CD14-positive monocyte (primary cell): ENCODE data around the gene CHI3L1. TPM values are rescaled to one million over a fixed set of nuclear protein-coding genes. Genes with fewer than 3 reads are reported as not detected.

Experiments used
- DNase-seq, 3 donors: peaks; one replicate each; pipeline ENCODE4 v3.0.0-alpha.2; 2011 to 2022
- H2AFZ ChIP-seq: 2 replicates; pipeline ENCODE4 v1.6.0; 2012; ENCODE audit warnings: mild to moderate bottlenecking, low read depth, low read length, inconsistent platforms; ENCODE audit not compliant: insufficient read depth, poor library complexity, severe bottlenecking
- H3K27ac ChIP-seq, 2 donors: 1 replicate in 1 of 2; 2 replicates in 1 of 2; pipeline ENCODE4 v1.5.1; 2012 to 2013; ENCODE audit warnings: low read length in 2 of 2, control low read depth in 1 of 2, inconsistent platforms in 1 of 2, low read depth in 1 of 2, mild to moderate bottlenecking in 1 of 2
- H3K27me3 ChIP-seq, 2 donors: one replicate each; pipeline versions ENCODE4 v1.6.0 to v1.6.1; 2011 to 2013; ENCODE audit warnings: low read length in 2 of 2; ENCODE audit not compliant: control insufficient read depth in 2 of 2, insufficient read depth in 2 of 2
- H3K36me3 ChIP-seq, 2 donors: replicated peaks in 1 of 2; 1 replicate in 1 of 2; 2 replicates in 1 of 2; pipeline versions ENCODE4 v1.5.1 to v1.6.1; 2012 to 2013; ENCODE audit warnings: low read length in 2 of 2, control low read depth in 1 of 2, inconsistent platforms in 1 of 2, mild to moderate bottlenecking in 1 of 2; ENCODE audit not compliant: insufficient read depth in 2 of 2, control insufficient read depth in 1 of 2
- H3K4me1 ChIP-seq, 2 donors: 1 replicate in 1 of 2; 2 replicates in 1 of 2; pipeline versions ENCODE4 v1.5.1 to v1.6.1; 2012 to 2013; ENCODE audit warnings: low read length in 2 of 2, control low read depth in 1 of 2, inconsistent platforms in 1 of 2, mild to moderate bottlenecking in 1 of 2, moderate library complexity in 1 of 2; ENCODE audit not compliant: insufficient read depth in 2 of 2, control insufficient read depth in 1 of 2
- H3K4me2 ChIP-seq: replicated peaks from 2 replicates; pipeline ENCODE3; 2012; ENCODE audit warnings: low read length, moderate library complexity, mild to moderate bottlenecking; ENCODE audit not compliant: poor library complexity, severe bottlenecking; ENCODE audit errors: extremely low read depth
- H3K4me3 ChIP-seq, 3 experiments: fragments of 200-600 bp in 1 of 3; sonication (generic) in 1 of 3; replicated peaks in 1 of 3; 1 replicate in 2 of 3; 2 replicates in 1 of 3; pipeline ENCODE4 v1.5.1; 2011 to 2013; ENCODE audit warnings: low read length in 3 of 3, mild to moderate bottlenecking in 3 of 3, control low read depth in 2 of 3, low read depth in 2 of 3, inconsistent platforms in 1 of 3, moderate library complexity in 1 of 3
- H3K79me2 ChIP-seq: 2 replicates; pipeline ENCODE4 v1.6.0; 2012; ENCODE audit warnings: mild to moderate bottlenecking, control low read depth, inconsistent platforms, low read length, moderate library complexity; ENCODE audit not compliant: insufficient read depth
- H3K9ac ChIP-seq: 2 replicates; pipeline ENCODE4 v1.6.0; 2017; ENCODE audit warnings: low read length, mild to moderate bottlenecking; ENCODE audit not compliant: insufficient read depth, poor library complexity, severe bottlenecking
- H3K9me3 ChIP-seq, 2 donors: replicated peaks in 1 of 2; 1 replicate in 1 of 2; 2 replicates in 1 of 2; pipeline versions ENCODE4 v1.5.1 to v1.6.1; 2012 to 2013; ENCODE audit warnings: low read length in 2 of 2, control low read depth in 1 of 2; ENCODE audit not compliant: control insufficient read depth in 1 of 2, insufficient read depth in 1 of 2
- H4K20me1 ChIP-seq: 2 replicates; pipeline ENCODE4 v1.6.0; 2012; ENCODE audit warnings: mild to moderate bottlenecking, low read length, control low read depth, moderate library complexity; ENCODE audit not compliant: insufficient read depth
- H3K27ac Mint-ChIP-seq, 7 donors: one replicate each; pipeline ENCODE4 v1.8.0; 2020; ENCODE audit warnings: mild to moderate bottlenecking in 7 of 7, mixed read lengths in 7 of 7, moderate library complexity in 6 of 7, inconsistent platforms in 2 of 7
- H3K27me3 Mint-ChIP-seq, 3 donors: one replicate each; pipeline ENCODE4 v1.8.0; 2021 to 2022; ENCODE audit warnings: low read depth in 3 of 3, mild to moderate bottlenecking in 3 of 3, mixed read lengths in 3 of 3, moderate library complexity in 3 of 3, inconsistent platforms in 1 of 3
- H3K36me3 Mint-ChIP-seq, 2 donors: one replicate each; pipeline ENCODE4 v1.8.0; 2020; ENCODE audit warnings: mixed read lengths in 2 of 2, inconsistent platforms in 1 of 2, mild to moderate bottlenecking in 1 of 2
- H3K4me1 Mint-ChIP-seq: one replicate; pipeline ENCODE4 v1.8.0; 2020; ENCODE audit warnings: mild to moderate bottlenecking, mixed read lengths
- H3K4me3 Mint-ChIP-seq, 2 donors: one replicate each; pipeline ENCODE4 v1.8.0; 2020; ENCODE audit warnings: mild to moderate bottlenecking in 2 of 2, mixed read lengths in 2 of 2, moderate library complexity in 1 of 2
- H3K9me3 Mint-ChIP-seq, 7 donors: one replicate each; pipeline ENCODE4 v1.8.0; 2020 to 2022; ENCODE audit warnings: mixed read lengths in 7 of 7, mild to moderate bottlenecking in 6 of 7, moderate library complexity in 6 of 7, inconsistent platforms in 2 of 7
- WGBS: methylation state at CpG from one replicate; pipeline ENCODE4 v1.1.5; 2013; ENCODE audit warnings: missing lambda C conversion rate; ENCODE audit not compliant: insufficient coverage; 5-methylcytosine and 5-hydroxymethylcytosine counted together
- intact Hi-C, 2 donors: fragments of 100-400 bp; cut with micrococcal nuclease; formaldehyde crosslinking; loops; one replicate each; pipeline versions ENCODE4 v1.15.0 to v1.15.1; 2023
- polyA plus RNA-seq, 3 donors: library from polyadenylated mRNA; depleted of rRNA in 1 of 3; unstranded in 2 of 3; stranded (reverse) in 1 of 3; fragments of 300-500 nt in 2 of 3; fragments of >200 nt in 1 of 3; fragmentation: Illumina TruSeq in 2 of 3; gene quantifications; 1 replicate in 2 of 3; 2 replicates in 1 of 3; pipeline ENCODE4 v1.2.3, GENCODE V29; 2012 to 2021
- TF ChIP-seq, protein P1 (sequence below): fragments of 200-600 bp; IDR thresholded peaks from one replicate; pipeline ENCODE4 v1.8.0; 2022; ENCODE audit warnings: antibody characterized with exemption, mild to moderate bottlenecking

Gene CHI3L1
- polyA plus RNA-seq, 3 donors: 0.37 to 0.44 (median 0.43) TPM

DNA sequence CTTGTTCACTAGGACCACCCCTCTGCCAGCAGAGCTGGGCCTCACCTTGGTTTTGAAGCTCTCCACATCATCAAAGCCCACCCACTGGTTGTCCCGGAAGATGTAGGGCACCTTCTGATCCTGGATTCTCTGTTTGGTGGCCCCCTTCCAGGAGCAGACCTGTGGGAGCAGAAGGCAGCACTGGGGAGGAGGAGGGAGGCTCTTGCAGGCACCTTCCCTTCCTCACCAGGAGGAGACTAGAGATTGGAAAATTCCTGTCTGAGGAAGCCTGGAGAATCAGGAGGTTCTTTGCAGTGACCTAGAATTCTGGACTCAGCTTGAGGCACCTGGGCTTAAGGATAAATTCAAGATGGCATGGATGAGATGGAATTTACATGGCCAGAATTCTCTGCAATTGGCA, 32.7 kb upstream of the CHI3L1 start:
- Mint-ChIP-seq H3K27ac (no peak overlapping the region), H3K36me3 (no peaks in the 10 kb centered on the region), H3K4me3 (no peak overlapping the region), H3K27me3 (peaks cover 8 to 33% (median 29%) of the 10 kb centered on the region in 3 donors), H3K9me3 (no peaks in the 10 kb centered on the region), H3K4me1 (peaks cover 40% of the 10 kb centered on the region)
- no CpG with 5 or more reads among the region's 1 CpG for WGBS
- intact Hi-C loops: loop anchor here (5.0 kb wide), 2 partner anchors 42 to 47 kb away; partner anchors contain the start of gene MYBPH (in 1 of the 2)
- Histone ChIP-seq H4K20me1 (no peaks in the 10 kb centered on the region), H3K9ac (no peak overlapping the region), H3K9me3 (no peaks in the 10 kb centered on the region), H3K4me3 (no peak overlapping the region), H3K27ac (no peak overlapping the region), H3K4me2 (no peak overlapping the region), H3K27me3 (peaks cover 0 to 5% of the 10 kb centered on the region in 2 donors), H3K36me3 (no peaks in the 10 kb centered on the region), H3K79me2 (no peaks in the 10 kb centered on the region), H3K4me1 (peaks cover 31 to 39% of the 10 kb centered on the region in 2 donors), H2AFZ (no peak overlapping the region)
- DNase-seq: no peak
- TF ChIP-seq, protein P1, sequence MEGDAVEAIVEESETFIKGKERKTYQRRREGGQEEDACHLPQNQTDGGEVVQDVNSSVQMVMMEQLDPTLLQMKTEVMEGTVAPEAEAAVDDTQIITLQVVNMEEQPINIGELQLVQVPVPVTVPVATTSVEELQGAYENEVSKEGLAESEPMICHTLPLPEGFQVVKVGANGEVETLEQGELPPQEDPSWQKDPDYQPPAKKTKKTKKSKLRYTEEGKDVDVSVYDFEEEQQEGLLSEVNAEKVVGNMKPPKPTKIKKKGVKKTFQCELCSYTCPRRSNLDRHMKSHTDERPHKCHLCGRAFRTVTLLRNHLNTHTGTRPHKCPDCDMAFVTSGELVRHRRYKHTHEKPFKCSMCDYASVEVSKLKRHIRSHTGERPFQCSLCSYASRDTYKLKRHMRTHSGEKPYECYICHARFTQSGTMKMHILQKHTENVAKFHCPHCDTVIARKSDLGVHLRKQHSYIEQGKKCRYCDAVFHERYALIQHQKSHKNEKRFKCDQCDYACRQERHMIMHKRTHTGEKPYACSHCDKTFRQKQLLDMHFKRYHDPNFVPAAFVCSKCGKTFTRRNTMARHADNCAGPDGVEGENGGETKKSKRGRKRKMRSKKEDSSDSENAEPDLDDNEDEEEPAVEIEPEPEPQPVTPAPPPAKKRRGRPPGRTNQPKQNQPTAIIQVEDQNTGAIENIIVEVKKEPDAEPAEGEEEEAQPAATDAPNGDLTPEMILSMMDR: no peak

DNA sequence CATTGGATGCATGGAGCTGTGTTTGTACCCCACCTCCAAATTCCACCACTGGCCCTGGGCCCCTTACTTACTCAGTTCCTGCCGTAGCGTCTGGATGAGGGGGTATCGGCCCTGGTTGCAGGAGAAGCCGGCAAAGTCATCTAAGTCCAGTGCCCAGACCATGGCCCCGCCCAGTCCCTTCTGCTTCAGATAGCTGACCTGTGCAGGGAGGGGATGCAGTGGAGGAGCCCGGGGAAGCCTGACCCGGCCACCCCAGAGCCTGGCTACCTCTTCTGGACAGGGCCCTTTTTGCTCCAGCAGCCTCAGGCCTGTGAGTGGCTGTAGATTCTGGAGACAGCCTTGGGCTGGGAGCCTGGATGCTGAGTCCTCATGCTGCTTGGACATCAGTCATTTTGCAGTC, 31.2 kb upstream of the CHI3L1 start:
- no peaks in the 10 kb centered on the region for H3K9me3 ChIP-seq
- 26% methylated on average over 6 of the region's 7 CpGs for WGBS
- Mint-ChIP-seq H3K27me3 (peaks cover 7 to 30% (median 27%) of the 10 kb centered on the region in 3 donors), H3K4me3 (peak overlapping the region in 1 of 2 donors; percentile 62), H3K36me3 (no peaks in the 10 kb centered on the region), H3K9me3 (no peaks in the 10 kb centered on the region), H3K27ac (no peak overlapping the region), H3K4me1 (peaks cover 44% of the 10 kb centered on the region)
- H3K4me1 ChIP-seq: peaks cover 31 to 39% of the 10 kb centered on the region in 2 donors
- no peak overlapping the region for H3K27ac ChIP-seq
- H3K9ac ChIP-seq: no peak overlapping the region
- no peak overlapping the region for H3K4me3 ChIP-seq
- H3K79me2 ChIP-seq: no peaks in the 10 kb centered on the region
- TF ChIP-seq, protein P1: no peak
- peaks cover 0 to 5% of the 10 kb centered on the region in 2 donors for H3K27me3 ChIP-seq
- no peaks in the 10 kb centered on the region for H4K20me1 ChIP-seq
- no peak overlapping the region for H2AFZ ChIP-seq
- no peak overlapping the region for H3K4me2 ChIP-seq
- DNase-seq: no peak
- intact Hi-C loops: loop anchor here (2.0 to 5.0 kb wide), 3 partner anchors 40 to 179 kb away; partner anchors contain the start of gene MYBPH (in 1 of the 2)
- no peaks in the 10 kb centered on the region for H3K36me3 ChIP-seq
